ENCODE data around the gene SLC12A5. TPM values are rescaled to one million over a fixed set of nuclear protein-coding genes. Genes with fewer than 3 reads are reported as not detected.

SLC12A5 gene
- total and polyA plus RNA-seq, 9 of the 15 experiments (the other 6 are each of a cell fraction or from before 2014, with no cell fraction given), result 0.36 to 7.5 (median 2.1) TPM

GRCh38 chr20:46013829-46014516 is 15.0 kb upstream of the SLC12A5 start (continued):
- TF ChIP-seq ZNF318 (IDR thresholded peaks at IDR 0.05; ENCODE audit: borderline replicate concordance in 1 of 2, low read depth in 1 of 2) (no peak), ZNF146 (CRISPR knock-in tag; IDR thresholded peaks at IDR 0.05; ENCODE audit: unreplicated experiment) (no peak), SNRNP70 (optimal IDR thresholded peaks at IDR 0.05; ENCODE audit: low read depth, low read length) (no peak), E4F1 (CRISPR knock-in tag; IDR thresholded peaks at IDR 0.05; ENCODE audit: borderline replicate concordance) (no peak), RUNX1 (IDR thresholded peaks at IDR 0.05; ENCODE audit: low read depth) (no peak), SREBF2 (CRISPR knock-in tag; IDR thresholded peaks at IDR 0.05) (no peak), MNT (conservative IDR thresholded peaks at IDR 0.05) (no peak), THRAP3 (IDR thresholded peaks at IDR 0.05; ENCODE audit: borderline replicate concordance) (no peak), PREB (CRISPR knock-in tag; IDR thresholded peaks at IDR 0.05) (no peak), NBN (IDR thresholded peaks at IDR 0.05; ENCODE audit: low read depth) (peak; percentile 18; the same call in 1 of the 2 replicates), SMAD4 (CRISPR knock-in tag; conservative IDR thresholded peaks at IDR 0.05) (peak; percentile 53), CBFB (CRISPR knock-in tag; IDR thresholded peaks at IDR 0.05) (no peak)

Data from K562 (cell line).